Endothelial cell (in vitro differentiated cells): ENCODE measurements around the gene CACNA1B. TPM values are rescaled to one million over a fixed set of nuclear protein-coding genes. Genes with fewer than 3 reads are reported as not detected.

Experiments
- DNase-seq: peaks from one replicate; pipeline ENCODE4 v3.0.0; 2021; ENCODE audit warnings: low spot score
- H3K27ac Mint-ChIP-seq: one replicate; pipeline ENCODE4 v1.8.0; 2021; ENCODE audit warnings: mixed read lengths, inconsistent platforms; ENCODE audit not compliant: unreplicated experiment
- H3K27me3 Mint-ChIP-seq: one replicate; pipeline ENCODE4 v1.8.0; 2021; ENCODE audit warnings: mild to moderate bottlenecking, moderate library complexity, mixed read lengths, inconsistent platforms; ENCODE audit not compliant: unreplicated experiment
- H3K36me3 Mint-ChIP-seq: one replicate; pipeline ENCODE4 v1.8.0; 2021; ENCODE audit warnings: mild to moderate bottlenecking, low read depth, mixed read lengths, inconsistent platforms; ENCODE audit not compliant: unreplicated experiment
- H3K4me1 Mint-ChIP-seq: one replicate; pipeline ENCODE4 v1.8.0; 2021; ENCODE audit warnings: mild to moderate bottlenecking, mixed read lengths, inconsistent platforms; ENCODE audit not compliant: unreplicated experiment
- H3K4me3 Mint-ChIP-seq: one replicate; pipeline ENCODE4 v1.8.0; 2021; ENCODE audit warnings: mild to moderate bottlenecking, mixed read lengths, inconsistent platforms; ENCODE audit not compliant: unreplicated experiment
- H3K9me3 Mint-ChIP-seq: one replicate; pipeline ENCODE4 v1.8.0; 2021; ENCODE audit warnings: mixed read lengths, inconsistent platforms; ENCODE audit not compliant: unreplicated experiment
- CTCF ChIP-seq: fragments of 200-600 bp; sonication (generic); IDR thresholded peaks from one replicate; pipeline ENCODE4 v1.5.0; 2021; ENCODE audit warnings: antibody characterized with exemption; ENCODE audit not compliant: unreplicated experiment
- total RNA-seq: library from RNA; stranded (reverse); fragmentation: NEBNext Ultra II Directional; extraction: Animal tissue kit (Norgen Biotek cat#: 25700); gene quantifications from one replicate; pipeline ENCODE4 v1.2.1, GENCODE V29; 2021; ENCODE audit not compliant: unreplicated experiment

Gene CACNA1B
- total RNA-seq, 1 donor from 2014 or later = 2.0 TPM

DNA sequence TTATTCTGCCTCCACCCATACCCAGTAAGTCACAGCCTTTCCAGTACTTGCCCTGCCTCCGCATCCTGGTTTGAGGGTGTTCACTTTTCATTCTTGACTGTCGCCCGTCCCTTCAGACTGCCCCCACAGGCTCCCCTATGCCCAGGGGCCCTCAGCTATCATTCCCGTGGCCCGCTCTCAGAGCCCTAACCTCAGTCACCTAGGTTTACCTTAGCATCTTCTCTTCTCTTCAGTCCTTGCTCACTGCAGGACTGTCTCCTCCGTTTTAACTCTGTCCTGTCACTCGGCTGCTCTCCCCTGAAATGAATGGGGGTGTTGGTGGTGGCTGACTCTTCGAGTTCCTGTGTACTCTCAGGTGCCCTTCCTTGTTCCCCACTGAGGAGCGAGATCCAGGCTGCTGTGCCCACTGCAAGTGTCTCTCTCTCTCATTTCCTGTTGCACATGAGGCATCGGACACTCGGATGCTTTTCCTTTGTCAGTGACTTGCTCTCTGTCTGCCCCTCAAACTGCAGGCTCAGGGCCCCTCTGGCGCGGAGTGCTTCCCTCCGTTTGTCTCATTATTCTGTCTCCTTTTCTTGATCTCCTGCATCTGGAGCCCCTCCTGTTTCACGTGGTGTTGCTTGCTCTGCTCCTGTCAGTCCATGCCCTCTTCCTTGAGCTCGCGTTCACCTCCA, 89.8 kb downstream of the CACNA1B start:
- TF ChIP-seq CTCF = no peak
- H3K4me3 Mint-ChIP-seq = no peak overlapping the region
- peaks cover 1% of the 10 kb centered on the region for H3K27me3 Mint-ChIP-seq
- no peak for DNase-seq
- H3K27ac Mint-ChIP-seq = no peak overlapping the region
- no peaks in the 10 kb centered on the region for H3K4me1 Mint-ChIP-seq
- no peaks in the 10 kb centered on the region for H3K9me3 Mint-ChIP-seq
- H3K36me3 Mint-ChIP-seq = no peaks in the 10 kb centered on the region

DNA sequence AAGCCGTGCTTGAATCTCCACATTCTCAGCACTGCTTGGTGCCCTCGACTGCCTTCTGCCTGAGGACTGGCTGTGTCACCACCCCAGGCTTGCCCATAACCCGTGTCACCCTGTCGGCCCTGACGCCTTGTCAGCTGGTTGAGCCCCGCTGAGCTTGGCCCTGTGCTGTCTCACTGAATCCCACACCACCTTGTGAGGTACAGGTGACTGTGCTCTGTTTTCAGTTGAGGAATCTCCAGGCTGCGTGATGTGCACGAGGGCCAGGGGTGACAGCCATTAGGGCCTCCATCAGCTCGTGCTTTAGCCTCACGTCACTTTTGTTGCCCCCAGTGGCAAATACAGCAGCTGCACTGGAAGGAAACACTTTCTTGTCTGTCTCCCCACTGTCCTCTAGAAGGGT, 90.7 kb downstream of the CACNA1B start:
- peaks cover 5% of the 10 kb centered on the region for H3K36me3 Mint-ChIP-seq
- TF ChIP-seq CTCF = no peak
- no peak for DNase-seq

GRCh38 chr9:137969008-137969407, 91.4 kb downstream of the CACNA1B start:
- Mint-ChIP-seq H3K36me3 (peaks cover 5% of the 10 kb centered on the region), H3K27ac (no peak overlapping the region), H3K27me3 (peaks cover 1% of the 10 kb centered on the region), H3K9me3 (no peaks in the 10 kb centered on the region), H3K4me3 (no peak overlapping the region), H3K4me1 (no peaks in the 10 kb centered on the region)
- TF ChIP-seq CTCF = no peak
- DNase-seq = no peak

More for the DNA sequence above, 90.7 kb downstream of the CACNA1B start:
- H3K4me1 Mint-ChIP-seq = no peaks in the 10 kb centered on the region
- no peak overlapping the region for H3K27ac Mint-ChIP-seq
- no peaks in the 10 kb centered on the region for H3K9me3 Mint-ChIP-seq
- H3K27me3 Mint-ChIP-seq = peaks cover 1% of the 10 kb centered on the region
- no peak overlapping the region for H3K4me3 Mint-ChIP-seq

DNA sequence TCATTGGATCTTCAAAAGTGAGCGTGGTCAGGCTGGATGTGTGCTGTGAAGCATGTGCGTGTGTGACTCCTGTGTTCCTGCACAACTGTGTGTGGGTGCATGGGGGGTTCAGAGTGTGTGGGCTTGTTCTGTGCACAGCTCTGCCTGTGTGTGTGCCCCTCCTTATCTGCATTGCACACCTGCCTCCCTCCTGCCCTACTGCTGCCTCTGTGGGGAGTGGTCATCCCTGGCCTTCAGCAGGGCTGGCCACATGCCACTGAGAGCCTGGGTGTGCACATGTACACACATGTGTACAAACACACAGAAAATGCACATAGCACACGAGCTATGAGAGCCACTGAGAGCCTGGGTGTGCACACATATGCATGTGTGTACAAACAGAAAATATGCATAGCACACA, 92.1 kb downstream of the CACNA1B start:
- H3K27ac Mint-ChIP-seq = no peak overlapping the region
- no peaks in the 10 kb centered on the region for H3K9me3 Mint-ChIP-seq
- TF ChIP-seq CTCF = no peak
- no peak overlapping the region for H3K4me3 Mint-ChIP-seq
- no peaks in the 10 kb centered on the region for H3K4me1 Mint-ChIP-seq
- peaks cover 1% of the 10 kb centered on the region for H3K27me3 Mint-ChIP-seq
- H3K36me3 Mint-ChIP-seq = peaks cover 5% of the 10 kb centered on the region
- no peak for DNase-seq

- no peak for DNase-seq
- H3K27ac Mint-ChIP-seq = no peak overlapping the region
- TF ChIP-seq CTCF = no peak
These were observed 92.5 kb downstream of the CACNA1B start for GRCh38 chr9:137970098-137970497.

More at GRCh38 chr9:137970098-137970497, 92.5 kb downstream of the CACNA1B start:
- Mint-ChIP-seq H3K36me3 (peaks cover 5% of the 10 kb centered on the region), H3K9me3 (no peaks in the 10 kb centered on the region), H3K4me3 (no peak overlapping the region), H3K27me3 (peaks cover 2% of the 10 kb centered on the region), H3K4me1 (no peaks in the 10 kb centered on the region)
